Camera-type eye (tissue), 1 donor: ENCODE measurements around the gene FAM72A. TPM values are rescaled to one million over a fixed set of nuclear protein-coding genes. Genes with fewer than 3 reads are reported as not detected.

Source experiments
- total RNA-seq: library from RNA; depleted of rRNA; stranded (reverse); fragments of >200 nt; gene quantifications from one replicate; pipeline ENCODE4 v1.2.3, GENCODE V29; 2014

FAM72A gene
- total RNA-seq: 3.8 TPM

DNA sequence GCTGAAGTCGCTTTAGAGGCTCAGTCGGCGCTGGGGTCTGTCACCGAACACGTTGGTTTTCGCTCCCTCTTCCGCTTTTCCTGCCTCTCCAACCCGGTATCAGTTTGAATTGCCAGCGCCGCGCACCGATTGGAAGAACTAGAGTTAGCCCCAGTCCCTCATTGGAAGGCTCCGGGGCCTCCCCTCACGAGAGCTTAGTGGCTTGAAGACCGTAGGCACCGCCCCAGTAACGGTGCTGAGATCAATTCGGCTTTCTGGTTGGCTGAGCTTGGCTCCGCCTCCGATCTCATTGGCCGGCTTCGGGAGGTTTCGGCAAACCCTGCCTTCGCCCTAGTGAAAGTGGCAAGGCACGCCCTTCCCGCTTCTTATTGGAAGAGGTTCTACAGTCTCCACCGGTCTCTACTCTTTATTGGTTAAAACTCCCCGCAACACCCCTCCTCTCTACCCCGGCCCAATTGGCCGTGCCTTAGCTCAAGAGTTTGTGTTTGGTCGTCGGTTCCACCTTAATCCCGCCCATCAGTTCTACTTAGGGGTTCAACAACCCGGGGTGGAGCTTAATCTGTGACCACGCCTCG is at the start of gene FAM72A:
FAM72A (minus strand) TSS at position 51 of the 575 bp plus-strand sequence. CDS start 814 bp downstream, outside the sequence.

GRCh38 chr1:206203364-206204158 is 922 bp upstream of the FAM72A start, which contains the start of gene SRGAP2:
Gene SRGAP2 (plus strand): TSS chr1:206203541. CDS start chr1:206205971, 2,430 bp downstream.

Other genes starting within 250 kb of the FAM72A start
- 5.3 TPM for gene RAB7B, start 199.4 kb downstream of the FAM72A start, total RNA-seq
- 0.27 TPM for gene CTSE, start 178.9 kb downstream of the FAM72A start, total RNA-seq
- gene RHEX, start 149.7 kb downstream of the FAM72A start, total RNA-seq: 1.6 TPM
- not detected for gene AVPR1B, start 85.5 kb downstream of the FAM72A start, total RNA-seq
- gene SRGAP2, start 702 bp upstream of the FAM72A start, total RNA-seq: 118 TPM